GM23338 (cell line): ENCODE results near the gene IQSEC3. TPM values are rescaled to one million over a fixed set of nuclear protein-coding genes. Genes with fewer than 3 reads are reported as not detected.

Experiments
- ATAC-seq: fragments of 200-7000 bp; cut with Tn5 transposase; 3 replicates; pipeline ENCODE4 v1.9.1; 2020
- DNase-seq: peaks from one replicate; pipeline ENCODE4 v3.0.0-alpha.2; 2015; ENCODE audit warnings: low spot score
- H2AFZ ChIP-seq: fragments of 200-600 bp; sonication (generic); 2 replicates; pipeline ENCODE4 v1.8.0; 2016; ENCODE audit warnings: antibody characterized with exemption, mild to moderate bottlenecking, moderate library complexity
- H3F3A ChIP-seq: fragments of 200-600 bp; sonication (generic); replicated peaks from 2 replicates; pipeline ENCODE4 v1.8.0; 2017; ENCODE audit warnings: antibody characterized with exemption, mixed run types, low read depth
- H3K27ac ChIP-seq: fragments of 200-600 bp; sonication (generic); 2 replicates; pipeline ENCODE4 v1.6.1; 2016; ENCODE audit warnings: low read depth
- H3K27me3 ChIP-seq: fragments of 200-600 bp; sonication (generic); 2 replicates; pipeline ENCODE4 v1.8.0; 2016; ENCODE audit warnings: mild to moderate bottlenecking, mixed run types, moderate library complexity; ENCODE audit not compliant: insufficient read depth
- H3K36me3 ChIP-seq: fragments of 200-600 bp; sonication (generic); 2 replicates; pipeline ENCODE4 v1.8.0; 2016; ENCODE audit warnings: mild to moderate bottlenecking; ENCODE audit not compliant: insufficient read depth
- H3K4me1 ChIP-seq: fragments of 200-600 bp; sonication (generic); 2 replicates; pipeline ENCODE4 v1.8.0; 2016; ENCODE audit warnings: mild to moderate bottlenecking, moderate library complexity; ENCODE audit not compliant: insufficient read depth
- H3K4me2 ChIP-seq: fragments of 200-600 bp; sonication (generic); 2 replicates; pipeline ENCODE4 v1.7.1; 2017; ENCODE audit warnings: mixed run types
- H3K4me3 ChIP-seq: fragments of 200-600 bp; sonication (generic); 2 replicates; pipeline ENCODE4 v1.6.1; 2016; ENCODE audit warnings: mixed run types
- H3K79me2 ChIP-seq: fragments of 200-600 bp; sonication (generic); replicated peaks from 2 replicates; pipeline ENCODE4 v1.8.0; 2017; ENCODE audit warnings: mild to moderate bottlenecking; ENCODE audit not compliant: insufficient read depth
- H3K9me2 ChIP-seq: fragments of 200-600 bp; sonication (generic); 2 replicates; pipeline ENCODE4 v1.8.0; 2017; ENCODE audit not compliant: insufficient read depth
- H4K20me1 ChIP-seq: fragments of 200-600 bp; sonication (generic); replicated peaks from 2 replicates; pipeline ENCODE4 v1.8.0; 2017; ENCODE audit warnings: mild to moderate bottlenecking; ENCODE audit not compliant: insufficient read depth
- H3K27ac Mint-ChIP-seq: 2 replicates; pipeline ENCODE4 v1.8.0; 2020; ENCODE audit warnings: inconsistent platforms, mild to moderate bottlenecking, moderate library complexity, mixed read lengths
- H3K27me3 Mint-ChIP-seq: 3 replicates; pipeline ENCODE4 v1.8.0; 2022; ENCODE audit warnings: low read depth, mild to moderate bottlenecking, moderate library complexity, mixed read lengths, inconsistent platforms; ENCODE audit not compliant: insufficient read depth, poor library complexity
- H3K36me3 Mint-ChIP-seq: 3 replicates; pipeline ENCODE4 v1.8.0; 2021; ENCODE audit warnings: low read depth, mild to moderate bottlenecking, inconsistent platforms, moderate library complexity, mixed read lengths
- H3K4me1 Mint-ChIP-seq: 3 replicates; pipeline ENCODE4 v1.8.0; 2020; ENCODE audit warnings: mild to moderate bottlenecking, inconsistent platforms, mixed read lengths
- H3K4me3 Mint-ChIP-seq: 3 replicates; pipeline ENCODE4 v1.8.0; 2021; ENCODE audit warnings: moderate library complexity, mild to moderate bottlenecking, inconsistent platforms, mixed read lengths
- H3K9me3 Mint-ChIP-seq: 3 replicates; pipeline ENCODE4 v1.8.0; 2020; ENCODE audit warnings: moderate library complexity, mild to moderate bottlenecking, inconsistent platforms, mixed read lengths
- CREB1 ChIP-seq: fragments of 250-450 bp; sonication (Bioruptor Pico); IDR thresholded peaks from 2 replicates; pipeline ENCODE4 v1.5.0; 2020; ENCODE audit warnings: low read depth, mild to moderate bottlenecking, moderate library complexity
- CTCF ChIP-seq, 2 experiments: fragments of 200-600 bp in 1 of 2; sonication (generic) in 1 of 2; conservative IDR thresholded peaks; 2 replicates each; pipeline versions ENCODE4 v1.5.1 to v1.6.1; 2016 to 2017; ENCODE audit warnings: antibody characterized with exemption in 2 of 2, low read depth in 2 of 2, mild to moderate bottlenecking in 2 of 2, moderate library complexity in 1 of 2
- EZH2phosphoT487 ChIP-seq: fragments of 200-600 bp; sonication (generic); IDR thresholded peaks from one replicate; pipeline ENCODE4 v1.8.1; 2018; ENCODE audit warnings: antibody characterized with exemption; ENCODE audit not compliant: unreplicated experiment
- JUNB ChIP-seq: IDR thresholded peaks from one replicate; pipeline ENCODE4 v1.6.1; 2016; ENCODE audit warnings: antibody characterized with exemption; ENCODE audit not compliant: unreplicated experiment
- REST ChIP-seq: IDR thresholded peaks from one replicate; pipeline ENCODE4 v1.6.1; 2018; ENCODE audit warnings: antibody characterized with exemption; ENCODE audit not compliant: unreplicated experiment
- ZNF462 ChIP-seq: fragments of 250-450 bp; sonication (Bioruptor Pico); IDR thresholded peaks from 2 replicates; pipeline ENCODE4 v1.5.0; 2020; ENCODE audit warnings: mild to moderate bottlenecking, moderate library complexity
- polyA plus RNA-seq: library from polyadenylated mRNA; unstranded; fragments of >200 nt; fragmentation: Nextera tagmentation; extraction: Ambion mirVana; gene quantifications from 2 replicates; pipeline ENCODE4 v1.2.1, GENCODE V29; 2016
- total RNA-seq: library from RNA; depleted of rRNA; stranded (reverse); fragments of >200 nt; shearing (Covaris generic); gene quantifications from 2 replicates; pipeline ENCODE4 v1.2.3, GENCODE V29; 2014

Gene IQSEC3
- total and polyA plus RNA-seq, 2 experiments from 2014 or later = 2.1 to 3.6 TPM

- TF ChIP-seq ZNF462 (CRISPR knock-in tag) = no peak
- TF ChIP-seq EZH2phosphoT487 = no peak
- no peak for TF ChIP-seq CREB1 (CRISPR knock-in tag)
These were observed 128.6 kb downstream of the IQSEC3 start (continued) for GRCh38 chr12:195156-195555.

- Histone ChIP-seq H4K20me1 (no peaks in the 10 kb centered on the region), H3K4me3 (no peak overlapping the region), H3K36me3 (no peaks in the 10 kb centered on the region), H3K4me2 (no peak overlapping the region), H2AFZ (no peak overlapping the region), H3K4me1 (peaks cover 14% of the 10 kb centered on the region), H3K9me2 (no peaks in the 10 kb centered on the region), H3K27me3 (0 out of 2 replicates have a peak, but pooled peaks cover 3% of the 10 kb centered on the region), H3F3A (no peaks in the 10 kb centered on the region), H3K79me2 (no peaks in the 10 kb centered on the region), H3K27ac (no peak overlapping the region)
- no peak overlapping the region for H3K4me3 Mint-ChIP-seq
- peaks cover 6% of the 10 kb centered on the region; the same call in 2 of the 3 replicates for H3K9me3 Mint-ChIP-seq
- ATAC-seq (no peak), DNase-seq (no peak)
- no peaks in the 10 kb centered on the region for H3K36me3 Mint-ChIP-seq
- H3K4me1 Mint-ChIP-seq = peaks cover 12% of the 10 kb centered on the region
- peaks cover 11% of the 10 kb centered on the region for H3K27me3 Mint-ChIP-seq
- TF ChIP-seq CTCF (conservative IDR thresholded peaks at IDR 0.05; ENCODE audit: low read depth in 2 of 2) (no peak), EZH2phosphoT487 (no peak), REST (no peak), JUNB (no peak)
- no peak overlapping the region for H3K27ac Mint-ChIP-seq
These were observed 129.4 kb downstream of the IQSEC3 start for GRCh38 chr12:195951-196350.
